ENCODE results near the gene CPO. TPM values are rescaled to one million over a fixed set of nuclear protein-coding genes. Genes with fewer than 3 reads are reported as not detected.
A peak's percentile ranks its signal among the peaks of the same experiment; 100 is the strongest.

Gene CPO
- total RNA-seq, 2 experiments from 2014 or later = not detected

- DNase-seq = no peak
- Mint-ChIP-seq H3K4me3 (no peak overlapping the region), H3K4me1 (peaks cover 26% of the 10 kb centered on the region), H3K9me3 (peaks cover 2% of the 10 kb centered on the region), H3K36me3 (no peaks in the 10 kb centered on the region), H3K27me3 (no peaks in the 10 kb centered on the region), H3K27ac (no peak overlapping the region)
Measured at GRCh38 chr2:206983161-206983859, 44.0 kb downstream of the CPO start.

GRCh38 chr2:206984206-206984605 is 44.9 kb downstream of the CPO start:
- Mint-ChIP-seq H3K4me1 (peaks cover 30% of the 10 kb centered on the region), H3K4me3 (no peak overlapping the region), H3K9me3 (peaks cover 4% of the 10 kb centered on the region), H3K27me3 (no peaks in the 10 kb centered on the region), H3K27ac (no peak overlapping the region), H3K36me3 (no peaks in the 10 kb centered on the region)
- DNase-seq = no peak

- H3K36me3 Mint-ChIP-seq = no peaks in the 10 kb centered on the region
- DNase-seq = no peak
- H3K27ac Mint-ChIP-seq = no peak overlapping the region
- no peak overlapping the region for H3K4me3 Mint-ChIP-seq
- H3K4me1 Mint-ChIP-seq = peaks cover 39% of the 10 kb centered on the region
- no peaks in the 10 kb centered on the region for H3K27me3 Mint-ChIP-seq
- peaks cover 4% of the 10 kb centered on the region for H3K9me3 Mint-ChIP-seq
Measured at GRCh38 chr2:206986943-206987342, 47.6 kb downstream of the CPO start.

- no peak overlapping the region for H3K27ac Mint-ChIP-seq
- H3K4me1 Mint-ChIP-seq = peaks cover 36% of the 10 kb centered on the region
- H3K27me3 Mint-ChIP-seq = no peaks in the 10 kb centered on the region
- H3K9me3 Mint-ChIP-seq = peaks cover 4% of the 10 kb centered on the region
- H3K4me3 Mint-ChIP-seq = no peak overlapping the region
- no peak for DNase-seq
- no peaks in the 10 kb centered on the region for H3K36me3 Mint-ChIP-seq
Measured at GRCh38 chr2:206987810-206988209, 48.5 kb downstream of the CPO start.

GRCh38 chr2:206988884-206989283 is 49.6 kb downstream of the CPO start:
- Mint-ChIP-seq H3K4me1 (peaks cover 36% of the 10 kb centered on the region), H3K27ac (peak overlapping the region; percentile 69), H3K4me3 (no peak overlapping the region), H3K27me3 (no peaks in the 10 kb centered on the region), H3K9me3 (peaks cover 4% of the 10 kb centered on the region), H3K36me3 (no peaks in the 10 kb centered on the region)
- DNase-seq = no peak

- Mint-ChIP-seq H3K36me3 (no peaks in the 10 kb centered on the region), H3K4me1 (peaks cover 35% of the 10 kb centered on the region), H3K27ac (peak overlapping the region; percentile 69), H3K27me3 (no peaks in the 10 kb centered on the region), H3K9me3 (peaks cover 4% of the 10 kb centered on the region), H3K4me3 (no peak overlapping the region)
- peak; percentile 22 for DNase-seq
Measured at GRCh38 chr2:206989311-206989710, 50.0 kb downstream of the CPO start.

GRCh38 chr2:206990360-206990759 is 51.0 kb downstream of the CPO start:
- H3K27ac Mint-ChIP-seq = no peak overlapping the region
- peaks cover 26% of the 10 kb centered on the region for H3K4me1 Mint-ChIP-seq
- H3K36me3 Mint-ChIP-seq = no peaks in the 10 kb centered on the region

GRCh38 chr2:206991070-206991469 is 51.8 kb downstream of the CPO start:
- H3K27me3 Mint-ChIP-seq = peaks cover 4% of the 10 kb centered on the region
- H3K4me1 Mint-ChIP-seq = peaks cover 26% of the 10 kb centered on the region
- no peaks in the 10 kb centered on the region for H3K36me3 Mint-ChIP-seq
- peaks cover 4% of the 10 kb centered on the region for H3K9me3 Mint-ChIP-seq
- no peak overlapping the region for H3K27ac Mint-ChIP-seq
- no peak overlapping the region for H3K4me3 Mint-ChIP-seq
- DNase-seq = no peak

More at GRCh38 chr2:206990360-206990759, 51.0 kb downstream of the CPO start:
- DNase-seq = no peak
- H3K4me3 Mint-ChIP-seq = no peak overlapping the region
- H3K9me3 Mint-ChIP-seq = peaks cover 4% of the 10 kb centered on the region
- H3K27me3 Mint-ChIP-seq = peaks cover 4% of the 10 kb centered on the region

- no peak for DNase-seq
- Mint-ChIP-seq H3K9me3 (peaks cover 5% of the 10 kb centered on the region), H3K27me3 (peaks cover 4% of the 10 kb centered on the region), H3K4me3 (no peak overlapping the region), H3K4me1 (peaks cover 13% of the 10 kb centered on the region), H3K27ac (no peak overlapping the region), H3K36me3 (no peaks in the 10 kb centered on the region)
Measured at GRCh38 chr2:206993396-206993911, 54.1 kb downstream of the CPO start.

- DNase-seq = no peak
Measured at GRCh38 chr2:206993964-206994363, 54.6 kb downstream of the CPO start.

GRCh38 chr2:206996556-206997065 is 57.3 kb downstream of the CPO start:
- no peaks in the 10 kb centered on the region for H3K4me1 Mint-ChIP-seq
- H3K27ac Mint-ChIP-seq = no peak overlapping the region
- no peak for DNase-seq
- H3K4me3 Mint-ChIP-seq = no peak overlapping the region
- peaks cover 9% of the 10 kb centered on the region for H3K9me3 Mint-ChIP-seq
- H3K27me3 Mint-ChIP-seq = peaks cover 4% of the 10 kb centered on the region
- peaks cover 1% of the 10 kb centered on the region for H3K36me3 Mint-ChIP-seq

More at GRCh38 chr2:206993964-206994363, 54.6 kb downstream of the CPO start:
- no peak overlapping the region for H3K27ac Mint-ChIP-seq
- peaks cover 11% of the 10 kb centered on the region for H3K4me1 Mint-ChIP-seq
- H3K4me3 Mint-ChIP-seq = no peak overlapping the region
- H3K27me3 Mint-ChIP-seq = peaks cover 4% of the 10 kb centered on the region
- H3K9me3 Mint-ChIP-seq = peaks cover 4% of the 10 kb centered on the region
- H3K36me3 Mint-ChIP-seq = no peaks in the 10 kb centered on the region

- Mint-ChIP-seq H3K4me3 (no peak overlapping the region), H3K27me3 (peaks cover 4% of the 10 kb centered on the region), H3K9me3 (peaks cover 2% of the 10 kb centered on the region), H3K36me3 (no peaks in the 10 kb centered on the region), H3K4me1 (no peaks in the 10 kb centered on the region), H3K27ac (no peak overlapping the region)
- no peak for DNase-seq
Measured at GRCh38 chr2:207008105-207008990, 69.0 kb downstream of the CPO start.

GRCh38 chr2:207012461-207012860 is 73.1 kb downstream of the CPO start:
- no peak for DNase-seq
- Mint-ChIP-seq H3K4me3 (no peak overlapping the region), H3K27ac (no peak overlapping the region), H3K4me1 (no peaks in the 10 kb centered on the region), H3K9me3 (no peaks in the 10 kb centered on the region), H3K27me3 (peaks cover 4% of the 10 kb centered on the region), H3K36me3 (no peaks in the 10 kb centered on the region)

GRCh38 chr2:207014424-207014823 is 75.1 kb downstream of the CPO start:
- H3K4me1 Mint-ChIP-seq = no peaks in the 10 kb centered on the region
- no peak overlapping the region for H3K4me3 Mint-ChIP-seq
- H3K36me3 Mint-ChIP-seq = no peaks in the 10 kb centered on the region
- peaks cover 8% of the 10 kb centered on the region for H3K9me3 Mint-ChIP-seq
- no peak overlapping the region for H3K27ac Mint-ChIP-seq
- DNase-seq = no peak
- peaks cover 4% of the 10 kb centered on the region for H3K27me3 Mint-ChIP-seq

GRCh38 chr2:207015901-207016300 is 76.6 kb downstream of the CPO start:
- no peaks in the 10 kb centered on the region for H3K4me1 Mint-ChIP-seq
- DNase-seq = no peak
- no peak overlapping the region for H3K27ac Mint-ChIP-seq
- H3K36me3 Mint-ChIP-seq = no peaks in the 10 kb centered on the region
- H3K4me3 Mint-ChIP-seq = no peak overlapping the region
- peaks cover 4% of the 10 kb centered on the region for H3K27me3 Mint-ChIP-seq
- H3K9me3 Mint-ChIP-seq = peaks cover 8% of the 10 kb centered on the region
